ENCODE data around the gene EIF4A3. TPM values are rescaled to one million over a fixed set of nuclear protein-coding genes. Genes with fewer than 3 reads are reported as not detected.

Gene EIF4A3
- total RNA-seq, 1 experiment from 2014 or later: 169 TPM

DNA sequence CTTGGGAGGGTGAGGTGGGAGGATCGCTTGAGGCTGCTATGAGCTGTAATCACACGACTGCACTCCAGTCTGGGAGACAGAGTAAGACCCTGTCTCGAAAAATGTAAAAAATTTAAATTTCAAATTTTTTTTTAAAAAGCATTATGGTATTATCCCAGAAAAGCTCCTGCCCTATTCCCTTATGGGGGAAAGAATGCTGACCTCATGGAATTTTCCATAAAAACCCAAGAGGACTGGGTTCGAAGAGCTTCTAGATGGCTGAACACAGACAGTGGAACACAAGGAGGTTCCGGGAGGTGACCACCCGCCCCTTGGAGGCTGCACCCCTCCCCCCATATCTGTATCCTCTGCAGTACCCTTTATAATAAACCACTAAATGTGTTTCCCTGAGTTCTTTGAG, 4.0 kb downstream of the EIF4A3 start:
- Histone ChIP-seq H3K4me1 (ENCODE audit: control insufficient read depth, insufficient read depth, low read length) (peaks cover 12% of the 10 kb centered on the region), H3K4me3 (ENCODE audit: low read depth in 2 of 2, low read length in 2 of 2) (no peak overlapping the region), H3K27ac (ENCODE audit: low read length) (no peak overlapping the region), H3K36me3 (ENCODE audit: control insufficient read depth, insufficient read depth, low read length) (peaks cover 54% of the 10 kb centered on the region), H3K27me3 (ENCODE audit: control insufficient read depth, insufficient read depth, low read length) (no peaks in the 10 kb centered on the region), H3K9me3 (ENCODE audit: control insufficient read depth, insufficient read depth, low read depth, low read length) (no peaks in the 10 kb centered on the region)
- ATAC-seq: no peak
- ChIA-PET CTCF (interaction anchor here (1.2 kb wide), 1 partner anchor 18 kb away, joined by 3 read pairs; no protein-coding TSS in a partner anchor), POLR2A (no interaction called here)
- no TSS peak for BruUV-seq (replicated peaks)
- TF ChIP-seq SIN3A (IDR thresholded peaks at IDR 0.05; ENCODE audit: borderline replicate concordance, insufficient read depth, low read depth, low read length): no peak
- TF ChIP-seq TCF7L2 (IDR thresholded peaks at IDR 0.05; ENCODE audit: low read depth, low read length): no peak
- no peak for TF ChIP-seq POLR2AphosphoS5 (IDR thresholded peaks at IDR 0.05; ENCODE audit: low read depth, low read length)
- TF ChIP-seq REST (IDR thresholded peaks at IDR 0.05; ENCODE audit: insufficient read depth in 1 of 2, low read depth in 2 of 2, low read length in 1 of 2): no peak
- no peak for TF ChIP-seq CTCF (IDR thresholded peaks at IDR 0.05)
- intact Hi-C loops (cut with micrococcal nuclease; ENCODE audit: unreplicated experiment) (no loop called here), in situ Hi-C loops (cut with HindIII; ENCODE audit: low pct_unique_long_range_greater_than_20kb, low sequenced_read_pairs) (no loop called here)
- DNase-seq (ENCODE audit: low read depth, low spot score): no peak

- intact Hi-C loops (cut with micrococcal nuclease; ENCODE audit: unreplicated experiment) (no loop called here), in situ Hi-C loops (cut with HindIII; ENCODE audit: low pct_unique_long_range_greater_than_20kb, low sequenced_read_pairs) (no loop called here)
- H3K27ac ChIP-seq (ENCODE audit: low read length): no peak overlapping the region
- ChIA-PET CTCF (no interaction called here), POLR2A (no interaction called here)
- H3K4me3 ChIP-seq (ENCODE audit: low read depth in 2 of 2, low read length in 2 of 2): no peak overlapping the region
- H3K9me3 ChIP-seq (ENCODE audit: control insufficient read depth, insufficient read depth, low read depth, low read length): no peaks in the 10 kb centered on the region
- H3K4me1 ChIP-seq (ENCODE audit: control insufficient read depth, insufficient read depth, low read length): peaks cover 12% of the 10 kb centered on the region
- H3K27me3 ChIP-seq (ENCODE audit: control insufficient read depth, insufficient read depth, low read length): no peaks in the 10 kb centered on the region
- no TSS peak for BruUV-seq (replicated peaks)
- ATAC-seq (no peak), DNase-seq (ENCODE audit: low read depth, low spot score) (no peak)
- no peak for TF ChIP-seq TCF7L2 (IDR thresholded peaks at IDR 0.05; ENCODE audit: low read depth, low read length)
- TF ChIP-seq REST (IDR thresholded peaks at IDR 0.05; ENCODE audit: insufficient read depth in 1 of 2, low read depth in 2 of 2, low read length in 1 of 2): no peak
- TF ChIP-seq SIN3A (IDR thresholded peaks at IDR 0.05; ENCODE audit: borderline replicate concordance, insufficient read depth, low read depth, low read length): no peak
- TF ChIP-seq CTCF (IDR thresholded peaks at IDR 0.05): no peak
- TF ChIP-seq POLR2AphosphoS5 (IDR thresholded peaks at IDR 0.05; ENCODE audit: low read depth, low read length): no peak
- H3K36me3 ChIP-seq (ENCODE audit: control insufficient read depth, insufficient read depth, low read length): peaks cover 60% of the 10 kb centered on the region
These were observed 5.3 kb downstream of the EIF4A3 start for GRCh38 chr17:80141463-80142165.

Measured in Panc1 (cell line).